HG02870 (cell line): ENCODE measurements around the gene FTSJ1.
A peak's percentile ranks its signal among the peaks of the same experiment; 100 is the strongest.
"Not testable (repeated sequence)": the region's sequence is repeated elsewhere in the genome, so short reads cannot be mapped to it uniquely, and the experiment has no call there.

Experiments
- ATAC-seq: cut with Tn5 transposase; IDR thresholded peaks from one replicate; pipeline ENCODE4 v1.9.1; 2021; ENCODE audit warnings: mild to moderate bottlenecking, moderate library complexity; ENCODE audit not compliant: unreplicated experiment

The FTSJ1 gene

GRCh38 chrX:48475774-48476577 is at the start of gene FTSJ1:
TSS of gene FTSJ1 (plus strand) at chrX:48476199. CDS start at chrX:48478048, 1,849 bp downstream.
- ATAC-seq: peak; percentile 75

- ATAC-seq: peak; percentile 55
Observed at GRCh38 chrX:48427027-48427716, 48.8 kb upstream of the FTSJ1 start.

- ATAC-seq: not testable (repeated sequence)
Observed at GRCh38 chrX:48429606-48430005, 46.4 kb upstream of the FTSJ1 start.

GRCh38 chrX:48430166-48430565 is 45.8 kb upstream of the FTSJ1 start:
- not testable (repeated sequence) for ATAC-seq

GRCh38 chrX:48433713-48434112 is 42.3 kb upstream of the FTSJ1 start:
- ATAC-seq: not testable (repeated sequence)

GRCh38 chrX:48447201-48447600 is 28.8 kb upstream of the FTSJ1 start:
- ATAC-seq: not testable (repeated sequence)

GRCh38 chrX:48450076-48450475 is 25.9 kb upstream of the FTSJ1 start:
- ATAC-seq: no peak

GRCh38 chrX:48451708-48452107 is 24.3 kb upstream of the FTSJ1 start:
- ATAC-seq: no peak

GRCh38 chrX:48456628-48457331 is 19.2 kb upstream of the FTSJ1 start:
- no peak for ATAC-seq

GRCh38 chrX:48458711-48459110 is 17.3 kb upstream of the FTSJ1 start:
- ATAC-seq: no peak

- no peak for ATAC-seq
Observed at GRCh38 chrX:48459483-48459882, 16.5 kb upstream of the FTSJ1 start.

GRCh38 chrX:48460031-48460430 is 16.0 kb upstream of the FTSJ1 start:
- ATAC-seq: no peak

GRCh38 chrX:48460606-48461005 is 15.4 kb upstream of the FTSJ1 start:
- no peak for ATAC-seq

GRCh38 chrX:48461830-48462229 is 14.2 kb upstream of the FTSJ1 start:
- ATAC-seq: no peak

GRCh38 chrX:48465336-48465933 is 10.6 kb upstream of the FTSJ1 start:
- no peak for ATAC-seq

- no peak for ATAC-seq
Observed at GRCh38 chrX:48466696-48467095, 9.3 kb upstream of the FTSJ1 start.

GRCh38 chrX:48467281-48467761 is 8.7 kb upstream of the FTSJ1 start:
- ATAC-seq: no peak

- no peak for ATAC-seq
Observed at GRCh38 chrX:48468247-48468671, 7.7 kb upstream of the FTSJ1 start.

GRCh38 chrX:48468693-48469691 is 7.0 kb upstream of the FTSJ1 start:
- no peak for ATAC-seq
